Nephron progenitor cell (in vitro differentiated cells): ENCODE results near the gene TLX2.

ENCODE experiments used
- DNase-seq: peaks from one replicate; pipeline ENCODE4 v3.0.0; 2021
- H3K27ac Mint-ChIP-seq: 2 replicates; pipeline ENCODE4 v1.8.0; 2021; ENCODE audit warnings: mild to moderate bottlenecking, moderate library complexity, mixed read lengths
- H3K27me3 Mint-ChIP-seq: 2 replicates; pipeline ENCODE4 v1.8.0; 2021; ENCODE audit warnings: mild to moderate bottlenecking, low read depth, mixed read lengths; ENCODE audit not compliant: poor library complexity
- H3K36me3 Mint-ChIP-seq: 2 replicates; pipeline ENCODE4 v1.8.0; 2021; ENCODE audit warnings: low read depth, mixed read lengths
- H3K4me1 Mint-ChIP-seq: 2 replicates; pipeline ENCODE4 v1.8.0; 2021; ENCODE audit warnings: mixed read lengths
- H3K4me3 Mint-ChIP-seq: 2 replicates; pipeline ENCODE4 v1.8.0; 2021; ENCODE audit warnings: mild to moderate bottlenecking, moderate library complexity, mixed read lengths
- H3K9me3 Mint-ChIP-seq: 2 replicates; pipeline ENCODE4 v1.8.0; 2021; ENCODE audit warnings: mild to moderate bottlenecking, moderate library complexity, mixed read lengths
- CTCF ChIP-seq: fragments of 200-600 bp; sonication (generic); IDR thresholded peaks from 2 replicates; pipeline ENCODE4 v1.5.0; 2021; ENCODE audit warnings: antibody characterized with exemption

TLX2 gene

GRCh38 chr2:74566754-74567085 lies 52.5 kb downstream of the TLX2 start:
- H3K36me3 Mint-ChIP-seq: no peaks in the 10 kb centered on the region
- no peaks in the 10 kb centered on the region for H3K4me1 Mint-ChIP-seq
- H3K9me3 Mint-ChIP-seq: no peaks in the 10 kb centered on the region
- H3K4me3 Mint-ChIP-seq: no peak overlapping the region
- H3K27ac Mint-ChIP-seq: no peak overlapping the region
- TF ChIP-seq CTCF: no peak
- no peak for DNase-seq
- H3K27me3 Mint-ChIP-seq: peaks cover 68% of the 10 kb centered on the region
